Measurements from ENCODE around the gene SERTAD3.

DNA sequence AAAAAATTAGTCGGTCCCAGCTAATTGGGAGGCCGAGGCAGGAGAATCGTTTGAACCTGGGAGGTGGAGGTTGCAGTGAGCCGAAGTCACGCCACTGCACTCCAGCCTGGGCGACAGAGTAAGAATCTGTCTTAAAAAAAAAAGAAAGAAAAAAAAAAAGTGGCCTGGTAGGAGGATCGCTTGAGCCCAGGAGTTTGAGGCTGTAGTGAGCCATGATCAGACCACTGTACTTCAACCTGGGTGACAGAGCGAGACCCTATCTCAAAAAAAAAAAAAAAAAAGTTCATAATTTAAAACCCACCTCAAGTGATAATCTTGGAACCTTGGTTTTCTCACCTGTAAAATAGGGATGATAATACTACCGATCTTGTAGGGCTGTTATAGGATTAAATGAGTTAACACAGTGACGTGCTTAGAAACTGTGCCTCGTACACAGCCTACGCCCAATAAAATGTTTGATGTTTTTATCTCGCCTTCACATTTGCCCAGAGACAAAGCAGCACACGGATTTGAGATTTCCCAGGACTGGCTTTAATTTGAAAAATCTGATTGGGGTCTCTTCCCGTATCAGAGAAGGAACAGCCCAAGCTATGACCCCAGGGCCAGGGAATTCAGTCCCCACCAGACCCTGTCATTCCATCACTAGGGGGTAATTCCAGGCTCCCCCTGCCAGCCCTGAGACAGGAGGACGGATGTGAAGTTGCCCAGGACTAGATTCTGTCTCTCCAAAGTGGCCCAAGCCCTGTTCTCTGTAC lies 22.0 kb downstream of the SERTAD3 start:
- no peak for TF ChIP-seq POLR2A (IDR thresholded peaks at IDR 0.05)
- TF ChIP-seq, protein P1, sequence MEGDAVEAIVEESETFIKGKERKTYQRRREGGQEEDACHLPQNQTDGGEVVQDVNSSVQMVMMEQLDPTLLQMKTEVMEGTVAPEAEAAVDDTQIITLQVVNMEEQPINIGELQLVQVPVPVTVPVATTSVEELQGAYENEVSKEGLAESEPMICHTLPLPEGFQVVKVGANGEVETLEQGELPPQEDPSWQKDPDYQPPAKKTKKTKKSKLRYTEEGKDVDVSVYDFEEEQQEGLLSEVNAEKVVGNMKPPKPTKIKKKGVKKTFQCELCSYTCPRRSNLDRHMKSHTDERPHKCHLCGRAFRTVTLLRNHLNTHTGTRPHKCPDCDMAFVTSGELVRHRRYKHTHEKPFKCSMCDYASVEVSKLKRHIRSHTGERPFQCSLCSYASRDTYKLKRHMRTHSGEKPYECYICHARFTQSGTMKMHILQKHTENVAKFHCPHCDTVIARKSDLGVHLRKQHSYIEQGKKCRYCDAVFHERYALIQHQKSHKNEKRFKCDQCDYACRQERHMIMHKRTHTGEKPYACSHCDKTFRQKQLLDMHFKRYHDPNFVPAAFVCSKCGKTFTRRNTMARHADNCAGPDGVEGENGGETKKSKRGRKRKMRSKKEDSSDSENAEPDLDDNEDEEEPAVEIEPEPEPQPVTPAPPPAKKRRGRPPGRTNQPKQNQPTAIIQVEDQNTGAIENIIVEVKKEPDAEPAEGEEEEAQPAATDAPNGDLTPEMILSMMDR (IDR thresholded peaks at IDR 0.05), result no peak

All from body of pancreas (tissue), 4 donors.